AML-193 (cell line): ENCODE data around the gene PAXX.

Experiments
- DNase-seq, 2 experiments: peaks; one replicate each; lab custom pipeline; 2025; lab: John Stamatoyannopoulos, UW

Gene PAXX

GRCh38 chr9:136965771-136966484 lies 26.3 kb upstream of the PAXX start:
- no peak for DNase-seq

- DNase-seq = no peak
These were observed 23.7 kb upstream of the PAXX start for GRCh38 chr9:136968333-136969127.

- DNase-seq = no peak
These were observed 23.1 kb upstream of the PAXX start for GRCh38 chr9:136969150-136969549.

- DNase-seq = no peak
These were observed 22.4 kb upstream of the PAXX start for GRCh38 chr9:136969774-136970173.

- DNase-seq = no peak
These were observed 21.9 kb upstream of the PAXX start for GRCh38 chr9:136970361-136970760.

GRCh38 chr9:136971746-136972145 lies 20.5 kb upstream of the PAXX start:
- DNase-seq = no peak

GRCh38 chr9:136972335-136972734 lies 19.9 kb upstream of the PAXX start:
- no peak for DNase-seq

GRCh38 chr9:136972743-136973142 lies 19.5 kb upstream of the PAXX start:
- no peak for DNase-seq

GRCh38 chr9:136973618-136974617 lies 18.3 kb upstream of the PAXX start:
- DNase-seq = no peak

- no peak for DNase-seq
These were observed 17.2 kb upstream of the PAXX start for GRCh38 chr9:136974817-136975535.

GRCh38 chr9:136975644-136976043 lies 16.6 kb upstream of the PAXX start:
- no peak for DNase-seq

GRCh38 chr9:136977223-136977622 lies 15.0 kb upstream of the PAXX start, which contains the start of gene PTGDS:
Gene PTGDS, plus strand, starts transcription at chr9:136977504. Its CDS starts 75 bp downstream, at chr9:136977579.
- DNase-seq = no peak

GRCh38 chr9:136977649-136978072 lies 14.6 kb upstream of the PAXX start:
- DNase-seq = no peak

- DNase-seq = no peak
These were observed 14.0 kb upstream of the PAXX start for GRCh38 chr9:136978073-136978864.

GRCh38 chr9:136978865-136979544 lies 13.2 kb upstream of the PAXX start:
- no peak for DNase-seq

- no peak for DNase-seq
These were observed 12.2 kb upstream of the PAXX start for GRCh38 chr9:136979769-136980587.

GRCh38 chr9:136980669-136981478 lies 11.3 kb upstream of the PAXX start:
- no peak for DNase-seq

- no peak for DNase-seq
These were observed 10.5 kb upstream of the PAXX start for GRCh38 chr9:136981588-136982231.
